ENCODE results near the gene CLMN. TPM values are rescaled to one million over a fixed set of nuclear protein-coding genes. Genes with fewer than 3 reads are reported as not detected.
A peak's percentile ranks its signal among the peaks of the same experiment; 100 is the strongest.

Gene CLMN
- total RNA-seq, 1 donor from 2014 or later = 10.8 TPM

- DNase-seq (ENCODE audit: low spot score) = peak; percentile 84
Measured at GRCh38 chr14:95302667-95303506, 16.8 kb downstream of the CLMN start.

- DNase-seq (ENCODE audit: low spot score) = no peak
Measured at GRCh38 chr14:95301527-95302187, 18.1 kb downstream of the CLMN start.

GRCh38 chr14:95300697-95301526 lies 18.8 kb downstream of the CLMN start:
- DNase-seq (ENCODE audit: low spot score) = no peak

- DNase-seq (ENCODE audit: low spot score) = no peak
Measured at GRCh38 chr14:95300002-95300696, 19.6 kb downstream of the CLMN start.

GRCh38 chr14:95299271-95299670 lies 20.4 kb downstream of the CLMN start:
- DNase-seq (ENCODE audit: low spot score) = no peak

- DNase-seq (ENCODE audit: low spot score) = no peak
Measured at GRCh38 chr14:95297832-95298231, 21.9 kb downstream of the CLMN start.

- DNase-seq (ENCODE audit: low spot score) = peak; percentile 59
Measured at GRCh38 chr14:95296966-95297365, 22.7 kb downstream of the CLMN start.

- DNase-seq (ENCODE audit: low spot score) = no peak
Measured at GRCh38 chr14:95295600-95296376, 23.9 kb downstream of the CLMN start.

GRCh38 chr14:95294834-95295599 lies 24.7 kb downstream of the CLMN start:
- DNase-seq (ENCODE audit: low spot score) = no peak

- no peak for DNase-seq (ENCODE audit: low spot score)
Measured at GRCh38 chr14:95294320-95294719, 25.4 kb downstream of the CLMN start.

- DNase-seq (ENCODE audit: low spot score) = no peak
Measured at GRCh38 chr14:95293449-95293848, 26.3 kb downstream of the CLMN start.

- DNase-seq (ENCODE audit: low spot score) = no peak
Measured at GRCh38 chr14:95292660-95293425, 26.9 kb downstream of the CLMN start.

- DNase-seq (ENCODE audit: low spot score) = no peak
Measured at GRCh38 chr14:95291859-95292542, 27.7 kb downstream of the CLMN start.

GRCh38 chr14:95290871-95291431 lies 28.8 kb downstream of the CLMN start:
- no peak for DNase-seq (ENCODE audit: low spot score)

GRCh38 chr14:95290021-95290420 lies 29.7 kb downstream of the CLMN start:
- DNase-seq (ENCODE audit: low spot score) = no peak

GRCh38 chr14:95289323-95290010 lies 30.2 kb downstream of the CLMN start:
- DNase-seq (ENCODE audit: low spot score) = no peak

- no peak for DNase-seq (ENCODE audit: low spot score)
Measured at GRCh38 chr14:95288672-95289322, 30.9 kb downstream of the CLMN start.
